Heart left ventricle (tissue), 16 donors: ENCODE measurements around the gene NPR3. TPM values are rescaled to one million over a fixed set of nuclear protein-coding genes. Genes with fewer than 3 reads are reported as not detected.

Experiments
- ATAC-seq, 4 donors: fragments of 200-7000 bp; cut with Tn5 transposase; one replicate each; pipeline ENCODE4 v1.9.1; 2020 to 2022; ENCODE audit warnings: moderate library complexity in 4 of 4, mild to moderate bottlenecking in 3 of 4, moderate number of reproducible peaks in 1 of 4
- DNase-seq, 5 donors: peaks; one replicate each; pipeline ENCODE4 v3.0.0-alpha.2; 2020
- H3K27ac ChIP-seq, 12 donors: fragments of 200-600 bp; sonication (generic) in 4 of 12; one replicate each; pipeline versions ENCODE4 v1.5.0 to v1.8.0; 2016 to 2022; ENCODE audit warnings: mild to moderate bottlenecking in 2 of 12
- H3K27me3 ChIP-seq, 9 donors: fragments of 200-600 bp; sonication (generic) in 2 of 9; one replicate each; pipeline versions ENCODE4 v1.5.1 to v1.8.0; 2016 to 2022; ENCODE audit warnings: mild to moderate bottlenecking in 3 of 9
- H3K36me3 ChIP-seq, 9 donors: fragments of 200-600 bp; sonication (generic) in 2 of 9; one replicate each; pipeline versions ENCODE4 v1.5.0 to v1.8.0; 2018 to 2022; ENCODE audit warnings: mild to moderate bottlenecking in 2 of 9
- H3K4me1 ChIP-seq, 12 donors: fragments of 200-600 bp; sonication (generic) in 4 of 12; one replicate each; pipeline versions ENCODE4 v1.5.0 to v1.8.0; 2016 to 2022; ENCODE audit warnings: mild to moderate bottlenecking in 3 of 12
- H3K4me3 ChIP-seq, 12 donors: fragments of 200-600 bp; sonication (generic) in 4 of 12; one replicate each; pipeline versions ENCODE4 v1.5.0 to v1.8.0; 2017 to 2022; ENCODE audit warnings: mild to moderate bottlenecking in 9 of 12, moderate library complexity in 4 of 12
- H3K9me3 ChIP-seq, 12 donors: fragments of 200-600 bp; sonication (generic) in 4 of 12; one replicate each; pipeline versions ENCODE4 v1.5.0 to v1.8.0; 2016 to 2022; ENCODE audit warnings: mild to moderate bottlenecking in 1 of 12
- CTCF ChIP-seq, 12 donors: fragments of 200-600 bp; sonication (generic) in 4 of 12; IDR thresholded peaks; one replicate each; pipeline versions ENCODE4 v1.5.0 to v1.8.0; 2018 to 2022; ENCODE audit warnings: antibody characterized with exemption in 12 of 12, mild to moderate bottlenecking in 5 of 12
- POLR2A ChIP-seq, 2 donors: fragments of 450-650 bp; IDR thresholded peaks; one replicate each; pipeline ENCODE4 v1.6.1; 2017; ENCODE audit warnings: antibody characterized with exemption in 2 of 2, mild to moderate bottlenecking in 2 of 2, moderate library complexity in 2 of 2
- WGBS, 4 donors: extraction: QIAGEN DNeasy Blood & Tissue Kit in 2 of 4; methylation state at CpG; one replicate each; pipeline versions ENCODE4 v1.1.5 to v1.1.7; 2013 to 2018; 5-methylcytosine and 5-hydroxymethylcytosine counted together
- intact Hi-C, 10 donors: fragments of 100-400 bp; cut with DNase I; formaldehyde crosslinking; loops; one replicate each; pipeline versions ENCODE4 v1.11.1 to v1.14.2; 2022
- polyA plus RNA-seq, 2 donors: library from polyadenylated mRNA; stranded (reverse); fragments of 200-250 nt; gene quantifications; one replicate each; pipeline ENCODE4 v1.2.3, GENCODE V29; 2013
- total RNA-seq, 9 donors: library from RNA; depleted of rRNA in 2 of 9; stranded (reverse); fragments of >200 nt in 2 of 9; fragmentation: NEBNext Ultra II Directional in 3 of 9; extraction: Animal tissue kit (Norgen Biotek cat#: 25700) in 3 of 9; gene quantifications; one replicate each; pipeline versions ENCODE4 v1.1.0 to v1.2.4, GENCODE V29; 2016 to 2023
- donor health status: ischemic (EF 13 %, LVEDD 7.1; RV severe dilation, severe dysfunction).
- donor health status: healthy with polysubstance abuse.
- donor health status: DM: no; HTN: yes; CAD: no.
- donor health status: DM: no; HTN: no; CAD: no.
- donor health status: ischemic (EF 25% LVEDD 6.9; RV normal size, moderate dysfunction).
- donor health status: ischemic (EF 25% LVEDD 5.7; RV mildly dilated, moderate dysfunction).
- donor health status: healthy.
- donor health status: DM: yes; HTN: yes; CAD: no.
- donor health status: ischemic (EF 35%, LVEDD 5.7; RV mildly dilated, moderate dysfunction).
- donor health status: nonischemic (EF 11% LVEDD 7.7; RV severe dilation, severe dysfunction).
- donor health status: DM: yes; HTN: yes; CAD: no.
- donor health status: PGD.
- donor health status: ischemic (EF 29% LVEDD 5.4; RV normal size, mild dysfunction).
- donor health status: nonischemic (EF 23%, LVEDD 6.1; RV moderate dilation, normal function).

The NPR3 gene
- total and polyA plus RNA-seq, 11 donors = 8.8 to 127 (median 32.7) TPM

- peaks cover 0 to 15% (median 0%) of the 10 kb centered on the region in 12 donors for H3K4me1 ChIP-seq
- intact Hi-C loops = no loop called here
- no peak for DNase-seq
- TF ChIP-seq POLR2A (IDR thresholded peaks at IDR 0.05) (no peak), CTCF (IDR thresholded peaks at IDR 0.05) (no peak)
- H3K36me3 ChIP-seq = peaks cover 0 to 22% (median 0%) of the 10 kb centered on the region in 9 donors
- WGBS, 4 donors = 48 to 84% (median 63%) methylated on average over 1 of the region's 1 CpG
- H3K4me3 ChIP-seq = no peak overlapping the region
- ATAC-seq = peak; percentile 18 to 84 (median 72)
- H3K27ac ChIP-seq = no peak overlapping the region
- no peaks in the 10 kb centered on the region for H3K27me3 ChIP-seq
- H3K9me3 ChIP-seq = no peaks in the 10 kb centered on the region
Observed at GRCh38 chr5:32773944-32774343, 62.8 kb downstream of the NPR3 start.

- H3K4me3 ChIP-seq = no peak overlapping the region
- peaks cover 0 to 10% (median 0%) of the 10 kb centered on the region in 12 donors for H3K4me1 ChIP-seq
- intact Hi-C loops = no loop called here
- H3K27me3 ChIP-seq = no peaks in the 10 kb centered on the region
- no peak for DNase-seq
- no peak for TF ChIP-seq CTCF (IDR thresholded peaks at IDR 0.05)
- no peak for TF ChIP-seq POLR2A (IDR thresholded peaks at IDR 0.05)
- ATAC-seq = no peak
- H3K9me3 ChIP-seq = no peaks in the 10 kb centered on the region
- no peak overlapping the region for H3K27ac ChIP-seq
- H3K36me3 ChIP-seq = peaks cover 0 to 27% (median 0%) of the 10 kb centered on the region in 9 donors
Observed at GRCh38 chr5:32776200-32776599, 65.1 kb downstream of the NPR3 start.

GRCh38 chr5:32777222-32777621, 66.1 kb downstream of the NPR3 start:
- H3K9me3 ChIP-seq = no peaks in the 10 kb centered on the region
- H3K27me3 ChIP-seq = no peaks in the 10 kb centered on the region
- no peak for TF ChIP-seq POLR2A (IDR thresholded peaks at IDR 0.05)
- TF ChIP-seq CTCF (IDR thresholded peaks at IDR 0.05) = no peak
- H3K27ac ChIP-seq = no peak overlapping the region
- H3K4me1 ChIP-seq = peaks cover 0 to 9% (median 0%) of the 10 kb centered on the region in 12 donors
- intact Hi-C loops = no loop called here
- peaks cover 0 to 32% (median 0%) of the 10 kb centered on the region in 9 donors for H3K36me3 ChIP-seq
- ATAC-seq (no peak), DNase-seq (no peak)
- 89 to 97% (median 92%) methylated on average over 2 of the region's 2 CpGs for WGBS, 4 donors
- no peak overlapping the region for H3K4me3 ChIP-seq

GRCh38 chr5:32777733-32778132, 66.6 kb downstream of the NPR3 start:
- Histone ChIP-seq H3K4me1 (peaks cover 0 to 9% (median 0%) of the 10 kb centered on the region in 12 donors), H3K36me3 (peaks cover 0 to 34% (median 0%) of the 10 kb centered on the region in 9 donors), H3K4me3 (no peak overlapping the region), H3K9me3 (no peaks in the 10 kb centered on the region), H3K27me3 (no peaks in the 10 kb centered on the region), H3K27ac (no peak overlapping the region)
- DNase-seq (no peak), ATAC-seq (no peak)
- intact Hi-C loops = no loop called here
- 79 to 87% (median 83%) methylated on average over 2 of the region's 2 CpGs for WGBS, 4 donors
- TF ChIP-seq CTCF (IDR thresholded peaks at IDR 0.05) = no peak
- no peak for TF ChIP-seq POLR2A (IDR thresholded peaks at IDR 0.05)
